ENCODE results near the gene RNU1-2.
"Not testable (repeated sequence)": the region's sequence is repeated elsewhere in the genome, so short reads cannot be mapped to it uniquely, and the experiment has no call there.

Gene RNU1-2

GRCh38 chr1:16899020-16899419, 3.2 kb downstream of the RNU1-2 start:
- in situ Hi-C loops (cut with HindIII; ENCODE audit: low sequenced_read_pairs): not testable (repeated sequence)

GRCh38 chr1:16900751-16901150, 5.0 kb downstream of the RNU1-2 start:
- TF ChIP-seq CTCF (IDR thresholded peaks at IDR 0.05; ENCODE audit: low read depth, low read length, missing control alignments): no peak
- DNase-seq (ENCODE audit: low read depth): no peak
- no peak overlapping the region for H3K4me3 ChIP-seq (ENCODE audit: low read depth, low read length)
- in situ Hi-C loops (cut with HindIII; ENCODE audit: low sequenced_read_pairs): no loop called here

More at GRCh38 chr1:16899020-16899419, 3.2 kb downstream of the RNU1-2 start:
- DNase-seq (ENCODE audit: low read depth); H3K4me3 ChIP-seq (ENCODE audit: low read depth, low read length): not testable (repeated sequence)

- DNase-seq (ENCODE audit: low read depth); in situ Hi-C loops (cut with HindIII; ENCODE audit: low sequenced_read_pairs); H3K4me3 ChIP-seq (ENCODE audit: low read depth, low read length): not testable (repeated sequence)
These were observed 5.6 kb downstream of the RNU1-2 start for GRCh38 chr1:16901371-16901770.

- in situ Hi-C loops (cut with HindIII; ENCODE audit: low sequenced_read_pairs): no loop called here
- no peak overlapping the region for H3K4me3 ChIP-seq (ENCODE audit: low read depth, low read length)
- no peak for DNase-seq (ENCODE audit: low read depth)
- no peak for TF ChIP-seq CTCF (IDR thresholded peaks at IDR 0.05; ENCODE audit: low read depth, low read length, missing control alignments)
These were observed 7.3 kb downstream of the RNU1-2 start for GRCh38 chr1:16903054-16903453.

- in situ Hi-C loops (cut with HindIII; ENCODE audit: low sequenced_read_pairs): no loop called here
- peak overlapping the region; percentile 39 for H3K4me3 ChIP-seq (ENCODE audit: low read depth, low read length)
- no peak for TF ChIP-seq CTCF (IDR thresholded peaks at IDR 0.05; ENCODE audit: low read depth, low read length, missing control alignments)
- DNase-seq (ENCODE audit: low read depth): no peak
These were observed 7.6 kb downstream of the RNU1-2 start for GRCh38 chr1:16903458-16903796.

GRCh38 chr1:16904560-16905109, 8.9 kb downstream of the RNU1-2 start:
- DNase-seq (ENCODE audit: low read depth): peak; percentile 92
- no peak for TF ChIP-seq CTCF (IDR thresholded peaks at IDR 0.05; ENCODE audit: low read depth, low read length, missing control alignments)
- H3K4me3 ChIP-seq (ENCODE audit: low read depth, low read length): peak overlapping the region; percentile 39
- in situ Hi-C loops (cut with HindIII; ENCODE audit: low sequenced_read_pairs): no loop called here

GRCh38 chr1:16905110-16905867, 9.5 kb downstream of the RNU1-2 start:
- TF ChIP-seq CTCF (IDR thresholded peaks at IDR 0.05; ENCODE audit: low read depth, low read length, missing control alignments): no peak
- in situ Hi-C loops (cut with HindIII; ENCODE audit: low sequenced_read_pairs): no loop called here
- peak overlapping the region; percentile 39 for H3K4me3 ChIP-seq (ENCODE audit: low read depth, low read length)
- peak; percentile 57 for DNase-seq (ENCODE audit: low read depth)
